Keratinocyte (primary cell): ENCODE data around the gene TIAM1.

Source experiments
- CTCF ChIP-seq, 3 experiments: IDR thresholded peaks in 1 of 3; conservative IDR thresholded peaks in 1 of 3; optimal IDR thresholded peaks in 1 of 3; 2 replicates in 2 of 3; 3 replicates in 1 of 3; pipeline versions ENCODE3 to v1.5.1; 2011; ENCODE audit warnings: low read length in 3 of 3, mild to moderate bottlenecking in 3 of 3, moderate library complexity in 2 of 3, control low read depth in 1 of 3, inconsistent platforms in 1 of 3; ENCODE audit not compliant: insufficient read depth in 2 of 3; ENCODE audit errors: extremely low read depth in 1 of 3
- EZH2 ChIP-seq: IDR thresholded peaks from one replicate; pipeline ENCODE4 v1.6.1; 2012; ENCODE audit warnings: inconsistent platforms, mild to moderate bottlenecking, low read length, moderate library complexity

- no peak for TF ChIP-seq CTCF (optimal IDR thresholded peaks at IDR 0.05 in 1 of 3, IDR thresholded peaks at IDR 0.05 in 1 of 3, conservative IDR thresholded peaks at IDR 0.05 in 1 of 3; ENCODE audit: extremely low read depth in 1 of 3, insufficient read depth in 2 of 3, low read length in 3 of 3)
- no peak for TF ChIP-seq EZH2
These were observed 76.4 kb downstream of the TIAM1 start for GRCh38 chr21:31267644-31268043.
